ENCODE results near the gene MMP12. TPM values are rescaled to one million over a fixed set of nuclear protein-coding genes. Genes with fewer than 3 reads are reported as not detected.
A peak's percentile ranks its signal among the peaks of the same experiment; 100 is the strongest.

Gene MMP12
- total and polyA plus RNA-seq, 4 donors = not detected

GRCh38 chr11:102833731-102834130 is 41.1 kb downstream of the MMP12 start:
- Histone ChIP-seq H3K36me3 (ENCODE audit: control insufficient read depth in 4 of 4, insufficient read depth in 3 of 4, low read depth in 1 of 4, low read length in 3 of 4) (no peaks in the 10 kb centered on the region), H3K4me1 (ENCODE audit: control insufficient read depth in 4 of 4, insufficient read depth in 4 of 4, low read length in 3 of 4) (no peaks in the 10 kb centered on the region), H3K9ac (ENCODE audit: low read depth in 1 of 2, low read length in 2 of 2) (no peak overlapping the region), H3K9me3 (ENCODE audit: control insufficient read depth in 4 of 4, low read length in 3 of 4) (no peaks in the 10 kb centered on the region), H3K4me3 (ENCODE audit: low read depth in 1 of 3, low read length in 3 of 3) (no peak overlapping the region), H3K27ac (ENCODE audit: low read depth in 1 of 2, low read length in 2 of 2) (no peak overlapping the region), H3K27me3 (ENCODE audit: control insufficient read depth in 4 of 4, insufficient read depth in 4 of 4, low read length in 3 of 4) (peaks cover 0 to 6% (median 0%) of the 10 kb centered on the region in 4 donors)
- TF ChIP-seq CTCF (IDR thresholded peaks at IDR 0.05; ENCODE audit: low read depth, low read length, missing input control) (no peak), RAD21 (IDR thresholded peaks at IDR 0.05) (no peak), GABPA (IDR thresholded peaks at IDR 0.05 in 1 of 2, conservative IDR thresholded peaks at IDR 0.05 in 1 of 2) (no peak), TAF1 (conservative IDR thresholded peaks at IDR 0.05) (no peak), FOXA2 (IDR thresholded peaks at IDR 0.05) (no peak), FOXA1 (IDR thresholded peaks at IDR 0.05) (no peak), YY1 (IDR thresholded peaks at IDR 0.05) (no peak)
- TF ChIP-seq, protein P1, sequence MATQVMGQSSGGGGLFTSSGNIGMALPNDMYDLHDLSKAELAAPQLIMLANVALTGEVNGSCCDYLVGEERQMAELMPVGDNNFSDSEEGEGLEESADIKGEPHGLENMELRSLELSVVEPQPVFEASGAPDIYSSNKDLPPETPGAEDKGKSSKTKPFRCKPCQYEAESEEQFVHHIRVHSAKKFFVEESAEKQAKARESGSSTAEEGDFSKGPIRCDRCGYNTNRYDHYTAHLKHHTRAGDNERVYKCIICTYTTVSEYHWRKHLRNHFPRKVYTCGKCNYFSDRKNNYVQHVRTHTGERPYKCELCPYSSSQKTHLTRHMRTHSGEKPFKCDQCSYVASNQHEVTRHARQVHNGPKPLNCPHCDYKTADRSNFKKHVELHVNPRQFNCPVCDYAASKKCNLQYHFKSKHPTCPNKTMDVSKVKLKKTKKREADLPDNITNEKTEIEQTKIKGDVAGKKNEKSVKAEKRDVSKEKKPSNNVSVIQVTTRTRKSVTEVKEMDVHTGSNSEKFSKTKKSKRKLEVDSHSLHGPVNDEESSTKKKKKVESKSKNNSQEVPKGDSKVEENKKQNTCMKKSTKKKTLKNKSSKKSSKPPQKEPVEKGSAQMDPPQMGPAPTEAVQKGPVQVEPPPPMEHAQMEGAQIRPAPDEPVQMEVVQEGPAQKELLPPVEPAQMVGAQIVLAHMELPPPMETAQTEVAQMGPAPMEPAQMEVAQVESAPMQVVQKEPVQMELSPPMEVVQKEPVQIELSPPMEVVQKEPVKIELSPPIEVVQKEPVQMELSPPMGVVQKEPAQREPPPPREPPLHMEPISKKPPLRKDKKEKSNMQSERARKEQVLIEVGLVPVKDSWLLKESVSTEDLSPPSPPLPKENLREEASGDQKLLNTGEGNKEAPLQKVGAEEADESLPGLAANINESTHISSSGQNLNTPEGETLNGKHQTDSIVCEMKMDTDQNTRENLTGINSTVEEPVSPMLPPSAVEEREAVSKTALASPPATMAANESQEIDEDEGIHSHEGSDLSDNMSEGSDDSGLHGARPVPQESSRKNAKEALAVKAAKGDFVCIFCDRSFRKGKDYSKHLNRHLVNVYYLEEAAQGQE (IDR thresholded peaks at IDR 0.05) = no peak
- DNase-seq (ENCODE audit: low spot score) = no peak
- 90% methylated on average over 2 of the region's 2 CpGs for WGBS

GRCh38 chr11:102832612-102833011 is 42.2 kb downstream of the MMP12 start:
- H3K36me3 ChIP-seq (ENCODE audit: control insufficient read depth in 4 of 4, insufficient read depth in 3 of 4, low read depth in 1 of 4, low read length in 3 of 4) = no peaks in the 10 kb centered on the region
- H3K4me3 ChIP-seq (ENCODE audit: low read depth in 1 of 3, low read length in 3 of 3) = peak overlapping the region in 1 of 3 donors; percentile 39
- WGBS = 87% methylated on average over 7 of the region's 7 CpGs
- no peak for DNase-seq (ENCODE audit: low spot score)
- TF ChIP-seq HNF4G (IDR thresholded peaks at IDR 0.05) = no peak
- H3K4me1 ChIP-seq (ENCODE audit: control insufficient read depth in 4 of 4, insufficient read depth in 4 of 4, low read length in 3 of 4) = no peaks in the 10 kb centered on the region
- H3K27me3 ChIP-seq (ENCODE audit: control insufficient read depth in 4 of 4, insufficient read depth in 4 of 4, low read length in 3 of 4) = peaks cover 0 to 6% (median 0%) of the 10 kb centered on the region in 4 donors
- no peaks in the 10 kb centered on the region for H3K9me3 ChIP-seq (ENCODE audit: control insufficient read depth in 4 of 4, low read length in 3 of 4)
- H3K27ac ChIP-seq (ENCODE audit: low read depth in 1 of 2, low read length in 2 of 2) = no peak overlapping the region
- no peak overlapping the region for H3K9ac ChIP-seq (ENCODE audit: low read depth in 1 of 2, low read length in 2 of 2)

DNA sequence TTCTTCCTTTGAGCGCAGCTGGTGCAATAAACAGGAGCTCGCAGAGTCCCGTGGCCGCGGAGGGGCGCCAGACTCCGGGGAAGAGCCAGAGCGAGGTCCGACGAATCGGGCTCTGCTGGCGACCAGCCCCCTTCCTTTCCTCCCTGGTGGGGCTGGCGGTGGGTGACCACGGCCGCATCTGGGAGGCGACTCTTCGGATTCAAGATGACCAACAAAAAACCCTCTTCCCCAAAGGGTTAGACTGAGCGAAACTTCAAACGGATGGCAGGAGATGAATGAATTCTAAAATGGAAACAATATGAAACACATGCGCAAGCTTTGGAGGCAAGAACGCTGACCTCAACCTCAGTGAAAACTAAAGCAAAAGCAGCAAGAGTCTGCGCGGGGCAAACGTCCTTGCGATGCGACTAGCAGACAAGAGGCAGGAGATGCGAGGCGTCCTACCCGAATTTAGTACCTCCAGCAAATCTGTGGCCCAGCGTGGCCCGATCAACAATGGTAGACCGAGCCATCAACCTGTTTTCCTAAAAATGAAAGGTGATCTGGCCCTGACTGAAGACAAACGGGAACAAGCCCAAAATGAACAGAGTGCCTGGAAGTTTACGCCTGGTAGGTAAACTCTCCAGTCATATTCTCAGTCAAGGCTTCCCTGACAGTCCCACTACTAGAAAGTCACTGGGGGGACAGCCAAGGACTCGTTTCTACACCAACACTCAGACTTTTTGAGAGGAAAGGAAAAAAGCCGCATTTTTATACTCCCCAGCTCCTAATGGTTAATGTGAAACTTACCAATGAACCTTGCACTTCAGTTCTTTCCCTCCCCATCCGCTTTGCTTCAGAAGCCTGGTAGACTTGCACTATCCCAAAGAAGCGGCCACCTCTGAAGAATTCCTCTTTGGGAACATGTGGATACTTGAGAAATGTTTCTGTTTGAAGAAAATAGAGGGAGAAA is 43.0 kb downstream of the MMP12 start:
- H3K4me1 ChIP-seq (ENCODE audit: control insufficient read depth in 4 of 4, insufficient read depth in 4 of 4, low read length in 3 of 4) = no peaks in the 10 kb centered on the region
- H3K9me3 ChIP-seq (ENCODE audit: control insufficient read depth in 4 of 4, low read length in 3 of 4) = no peaks in the 10 kb centered on the region
- peak overlapping the region in 1 of 2 donors; percentile 64 for H3K9ac ChIP-seq (ENCODE audit: low read depth in 1 of 2, low read length in 2 of 2)
- peaks cover 0 to 6% (median 0%) of the 10 kb centered on the region in 4 donors for H3K27me3 ChIP-seq (ENCODE audit: control insufficient read depth in 4 of 4, insufficient read depth in 4 of 4, low read length in 3 of 4)
- WGBS = 27% methylated on average over 38 of the region's 38 CpGs
- no peaks in the 10 kb centered on the region for H3K36me3 ChIP-seq (ENCODE audit: control insufficient read depth in 4 of 4, insufficient read depth in 3 of 4, low read depth in 1 of 4, low read length in 3 of 4)
- peak overlapping the region in 2 of 3 donors; percentile 5 to 39 for H3K4me3 ChIP-seq (ENCODE audit: low read depth in 1 of 3, low read length in 3 of 3)
- H3K27ac ChIP-seq (ENCODE audit: low read depth in 1 of 2, low read length in 2 of 2) = peak overlapping the region; percentile 12 to 69
- DNase-seq (ENCODE audit: low spot score) = peak; percentile 47
- TF ChIP-seq EGR1 (IDR thresholded peaks at IDR 0.05; ENCODE audit: low read depth in 2 of 2) (no peak), RXRA (IDR thresholded peaks at IDR 0.05) (no peak), JUND (IDR thresholded peaks at IDR 0.05) (no peak), RAD21 (IDR thresholded peaks at IDR 0.05) (peak; percentile 70 to 78), NR2F2 (IDR thresholded peaks at IDR 0.05) (no peak), FOXA1 (IDR thresholded peaks at IDR 0.05) (no peak), SP1 (IDR thresholded peaks at IDR 0.05) (no peak), FOXA2 (IDR thresholded peaks at IDR 0.05) (no peak), YY1 (IDR thresholded peaks at IDR 0.05) (peak; percentile 60), HNF4A (conservative IDR thresholded peaks at IDR 0.05) (peak; percentile 37 to 49), MAX (IDR thresholded peaks at IDR 0.05) (no peak)
- TF ChIP-seq, protein P1 (IDR thresholded peaks at IDR 0.05) = no peak
- TF ChIP-seq, protein P2, sequence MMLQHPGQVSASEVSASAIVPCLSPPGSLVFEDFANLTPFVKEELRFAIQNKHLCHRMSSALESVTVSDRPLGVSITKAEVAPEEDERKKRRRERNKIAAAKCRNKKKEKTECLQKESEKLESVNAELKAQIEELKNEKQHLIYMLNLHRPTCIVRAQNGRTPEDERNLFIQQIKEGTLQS (IDR thresholded peaks at IDR 0.05) = no peak
